PC-9 (cell line): Measurements from ENCODE around the gene LIPG. TPM values are rescaled to one million over a fixed set of nuclear protein-coding genes. Genes with fewer than 3 reads are reported as not detected.

Experiments used
- BruUV-seq: library from RNA; stranded (reverse); fragments of 400-500 nt; replicated peaks from 2 replicates; lab custom pipeline; 2021; lab: Mats Ljungman, UMichigan
- CTCF ChIA-PET: fragments of 300-600 bp; sonication (Branson Sonifier 250); formaldehyde crosslinking; loops from one replicate; lab custom pipeline; 2022; ENCODE audit warnings: antibody characterized with exemption; lab: Charles Lee
- POLR2A ChIA-PET: fragments of 300-600 bp; sonication (Branson Sonifier 250); formaldehyde crosslinking; loops from one replicate; lab custom pipeline; 2022; ENCODE audit warnings: antibody characterized with exemption; ENCODE audit not compliant: unreplicated experiment; lab: Charles Lee
- DNase-seq, 2 experiments: peaks; one replicate each; pipeline versions ENCODE4 v3.0.0 to v3.0.0-alpha.2; 2015 to 2022; ENCODE audit warnings: mixed read lengths in 1 of 2
- H2AFZ ChIP-seq: fragments of 200-600 bp; sonication (generic); 2 replicates; pipeline ENCODE4 v1.8.1; 2017; ENCODE audit warnings: antibody characterized with exemption
- H3F3A ChIP-seq: fragments of 200-600 bp; sonication (generic); 2 replicates; pipeline ENCODE4 v1.8.1; 2017; ENCODE audit warnings: antibody characterized with exemption, mild to moderate bottlenecking, low read depth; ENCODE audit not compliant: insufficient read depth
- H3K27ac ChIP-seq: fragments of 200-600 bp; sonication (generic); 2 replicates; pipeline ENCODE4 v1.6.1; 2016; ENCODE audit warnings: mixed run types
- H3K27me3 ChIP-seq: fragments of 200-600 bp; sonication (generic); 2 replicates; pipeline ENCODE4 v1.6.1; 2016; ENCODE audit warnings: low read depth, mixed run types; ENCODE audit not compliant: insufficient read depth
- H3K36me3 ChIP-seq: fragments of 200-600 bp; sonication (generic); 2 replicates; pipeline ENCODE4 v1.6.1; 2016; ENCODE audit warnings: low read depth, mixed run types
- H3K4me1 ChIP-seq: fragments of 200-600 bp; sonication (generic); replicated peaks from 2 replicates; pipeline ENCODE4 v1.6.1; 2016; ENCODE audit warnings: mixed run types; ENCODE audit not compliant: insufficient read depth
- H3K4me2 ChIP-seq: fragments of 200-600 bp; sonication (generic); 2 replicates; pipeline ENCODE4 v1.6.1; 2017; ENCODE audit warnings: mixed run types
- H3K4me3 ChIP-seq: fragments of 200-600 bp; sonication (generic); 2 replicates; pipeline ENCODE4 v1.6.1; 2016; ENCODE audit warnings: mixed run types
- H3K79me2 ChIP-seq: fragments of 200-600 bp; sonication (generic); 2 replicates; pipeline ENCODE4 v1.6.1; 2017; ENCODE audit warnings: low read depth, mixed run types
- H3K9me2 ChIP-seq: fragments of 200-600 bp; sonication (generic); 2 replicates; pipeline ENCODE4 v1.8.1; 2017; ENCODE audit warnings: mild to moderate bottlenecking; ENCODE audit not compliant: insufficient read depth
- H3K9me3 ChIP-seq: fragments of 200-600 bp; sonication (generic); 2 replicates; pipeline ENCODE4 v1.8.1; 2016; ENCODE audit warnings: low read depth; ENCODE audit not compliant: insufficient read depth
- H4K20me1 ChIP-seq: fragments of 200-600 bp; sonication (generic); 2 replicates; pipeline ENCODE4 v1.8.1; 2017; ENCODE audit not compliant: insufficient read depth
- EZH2 ChIP-seq: fragments of 200-600 bp; sonication (generic); IDR thresholded peaks from 2 replicates; pipeline ENCODE4 v1.8.0; 2017; ENCODE audit warnings: antibody characterized with exemption, low read depth
- intact Hi-C: fragments of 100-400 bp; cut with micrococcal nuclease; formaldehyde crosslinking; loops from one replicate; pipeline ENCODE4 v1.10.0; 2022; ENCODE audit not compliant: unreplicated experiment
- total RNA-seq: library from RNA; stranded (reverse); gene quantifications from 2 replicates; pipeline ENCODE4 v1.2.3, GENCODE V29; 2021
- TF ChIP-seq, protein P1 (sequence below): fragments of 200-600 bp; sonication (generic); conservative IDR thresholded peaks from 2 replicates; pipeline ENCODE4 v1.6.1; 2017; ENCODE audit warnings: mixed run types, antibody characterized with exemption, mild to moderate bottlenecking, moderate library complexity

The LIPG gene
- total RNA-seq, 1 experiment from 2014 or later, result 30.9 TPM

DNA sequence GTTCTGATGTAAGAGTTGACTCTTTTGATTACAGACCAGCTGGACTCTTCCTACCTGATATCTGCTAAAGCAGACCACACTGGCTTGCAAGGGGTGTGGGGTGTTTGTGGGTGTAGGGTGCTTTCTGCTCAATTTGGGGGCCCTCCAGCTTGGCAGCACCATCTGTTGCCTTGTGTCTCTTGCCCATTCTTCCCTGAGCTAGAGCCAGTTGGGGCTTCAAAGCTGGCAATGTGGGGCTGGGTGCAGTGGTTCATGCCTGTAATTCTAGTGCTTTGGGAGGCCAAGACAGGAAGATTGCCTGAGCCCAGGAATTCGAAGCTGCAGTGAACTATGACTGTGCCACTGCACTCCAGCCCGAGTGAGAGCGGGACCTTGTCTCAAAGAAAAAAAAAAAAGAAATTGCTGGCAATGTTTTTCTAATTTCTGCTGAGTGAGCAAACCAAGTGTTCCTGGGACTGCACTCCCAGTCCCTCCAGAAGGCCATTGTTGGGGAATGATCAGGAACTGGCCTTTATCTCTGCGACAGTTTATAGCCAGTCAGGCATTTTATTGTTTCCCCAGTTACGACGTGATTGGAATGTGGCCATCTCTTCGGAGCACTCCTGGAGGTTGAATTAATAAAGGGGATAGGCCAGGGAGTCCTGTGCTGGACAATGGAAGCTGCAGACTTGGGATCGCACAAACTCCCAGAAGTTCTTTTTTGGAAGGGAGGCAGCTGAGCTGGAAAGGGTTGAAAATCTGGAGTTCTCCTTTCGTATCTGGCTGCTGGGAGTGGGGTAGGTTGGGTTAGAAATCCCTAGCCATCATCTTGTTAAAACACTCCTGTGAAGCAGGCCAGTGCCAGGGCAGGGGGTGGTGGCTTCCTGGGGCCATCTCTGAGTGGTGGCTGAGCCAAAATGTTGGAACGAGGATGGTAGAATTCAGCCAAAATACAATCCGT is 57.2 kb downstream of the LIPG start:
- Histone ChIP-seq H3F3A (peaks cover 2% of the 10 kb centered on the region; the same call in 1 of the 2 replicates), H3K79me2 (no peaks in the 10 kb centered on the region), H3K9me3 (no peaks in the 10 kb centered on the region), H3K4me3 (no peak overlapping the region), H3K27ac (no peak overlapping the region), H3K27me3 (no peaks in the 10 kb centered on the region), H3K4me2 (no peak overlapping the region), H3K36me3 (no peaks in the 10 kb centered on the region), H4K20me1 (no peaks in the 10 kb centered on the region), H3K4me1 (peaks cover 7% of the 10 kb centered on the region), H3K9me2 (no peaks in the 10 kb centered on the region), H2AFZ (no peak overlapping the region)
- no peak for TF ChIP-seq EZH2
- TF ChIP-seq, protein P1, sequence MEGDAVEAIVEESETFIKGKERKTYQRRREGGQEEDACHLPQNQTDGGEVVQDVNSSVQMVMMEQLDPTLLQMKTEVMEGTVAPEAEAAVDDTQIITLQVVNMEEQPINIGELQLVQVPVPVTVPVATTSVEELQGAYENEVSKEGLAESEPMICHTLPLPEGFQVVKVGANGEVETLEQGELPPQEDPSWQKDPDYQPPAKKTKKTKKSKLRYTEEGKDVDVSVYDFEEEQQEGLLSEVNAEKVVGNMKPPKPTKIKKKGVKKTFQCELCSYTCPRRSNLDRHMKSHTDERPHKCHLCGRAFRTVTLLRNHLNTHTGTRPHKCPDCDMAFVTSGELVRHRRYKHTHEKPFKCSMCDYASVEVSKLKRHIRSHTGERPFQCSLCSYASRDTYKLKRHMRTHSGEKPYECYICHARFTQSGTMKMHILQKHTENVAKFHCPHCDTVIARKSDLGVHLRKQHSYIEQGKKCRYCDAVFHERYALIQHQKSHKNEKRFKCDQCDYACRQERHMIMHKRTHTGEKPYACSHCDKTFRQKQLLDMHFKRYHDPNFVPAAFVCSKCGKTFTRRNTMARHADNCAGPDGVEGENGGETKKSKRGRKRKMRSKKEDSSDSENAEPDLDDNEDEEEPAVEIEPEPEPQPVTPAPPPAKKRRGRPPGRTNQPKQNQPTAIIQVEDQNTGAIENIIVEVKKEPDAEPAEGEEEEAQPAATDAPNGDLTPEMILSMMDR, result no peak
- intact Hi-C loops, result no loop called here
- no peak for DNase-seq
- CTCF ChIA-PET, result interaction anchor here (0.9 kb wide), 1 partner anchor 108 kb away, joined by 4 read pairs; no protein-coding TSS in a partner anchor
- no TSS peak for BruUV-seq
- POLR2A ChIA-PET, result interaction anchor here (0.9 kb wide), 1 partner anchor 110 kb away, joined by 3 read pairs; no protein-coding TSS in a partner anchor

DNA sequence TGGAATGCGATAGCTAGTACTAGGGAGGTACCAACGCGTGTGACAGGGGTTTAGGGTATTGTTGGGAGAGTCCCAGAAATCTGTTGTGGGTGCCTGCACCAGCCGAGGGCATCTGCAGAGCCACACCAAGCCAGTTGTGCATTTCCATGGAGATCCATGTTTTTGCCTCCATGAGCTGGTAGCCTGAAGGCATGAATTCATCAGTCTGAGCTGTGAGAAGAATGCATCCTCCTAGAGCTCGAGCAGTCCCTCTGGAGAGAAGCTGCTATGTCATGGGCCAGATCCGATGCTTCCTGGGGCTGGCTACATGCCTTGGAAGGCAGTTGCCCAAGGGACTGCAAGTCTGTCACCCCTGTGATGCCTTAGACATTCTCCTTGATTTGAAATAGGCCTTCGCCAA is 57.9 kb downstream of the LIPG start:
- intact Hi-C loops, result no loop called here
- no TSS peak for BruUV-seq
- peaks cover 7% of the 10 kb centered on the region; the same call in 1 of the 2 replicates for H3F3A ChIP-seq
- no peaks in the 10 kb centered on the region for H3K36me3 ChIP-seq
- H2AFZ ChIP-seq, result no peak overlapping the region
- no peak overlapping the region for H3K4me2 ChIP-seq
- peaks cover 11% of the 10 kb centered on the region for H3K4me1 ChIP-seq
- no peak for TF ChIP-seq EZH2
- TF ChIP-seq, protein P1, result no peak
- no peaks in the 10 kb centered on the region for H3K27me3 ChIP-seq
- H4K20me1 ChIP-seq, result no peaks in the 10 kb centered on the region
- H3K79me2 ChIP-seq, result no peaks in the 10 kb centered on the region
- H3K9me3 ChIP-seq, result no peaks in the 10 kb centered on the region
- no peak overlapping the region for H3K4me3 ChIP-seq
- H3K27ac ChIP-seq, result no peak overlapping the region
- ChIA-PET CTCF (no interaction called here), POLR2A (interaction anchor here (0.9 kb wide), 1 partner anchor 109 kb away, joined by 3 read pairs; no protein-coding TSS in a partner anchor)
- H3K9me2 ChIP-seq, result no peaks in the 10 kb centered on the region
- no peak for DNase-seq

DNA sequence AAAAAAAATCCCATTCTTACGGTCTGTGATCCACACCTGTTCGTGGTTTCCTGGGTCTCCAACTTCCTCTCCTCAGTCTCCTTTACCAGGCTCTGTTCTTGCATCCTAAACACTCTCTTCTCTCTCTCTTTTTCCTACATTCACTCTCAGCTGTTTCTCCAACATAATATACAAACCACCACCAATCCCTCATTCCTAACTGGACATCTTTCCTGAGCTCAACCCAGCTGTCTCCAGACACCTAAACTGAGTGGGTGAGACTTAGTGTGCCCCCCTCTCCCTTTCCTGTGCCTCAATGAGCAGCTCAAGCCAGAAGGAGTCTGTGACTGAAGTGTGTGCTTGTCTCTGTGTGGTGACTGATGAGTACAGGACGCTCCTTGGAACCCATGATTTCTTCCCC is 59.4 kb downstream of the LIPG start:
- Histone ChIP-seq H3K79me2 (no peaks in the 10 kb centered on the region), H3K4me1 (peaks cover 26% of the 10 kb centered on the region), H3K9me2 (no peaks in the 10 kb centered on the region), H3K9me3 (no peaks in the 10 kb centered on the region), H3K36me3 (no peaks in the 10 kb centered on the region), H4K20me1 (no peaks in the 10 kb centered on the region), H2AFZ (no peak overlapping the region), H3F3A (peaks cover 12% of the 10 kb centered on the region; the same call in 1 of the 2 replicates), H3K4me3 (no peak overlapping the region), H3K27me3 (no peaks in the 10 kb centered on the region), H3K4me2 (no peak overlapping the region), H3K27ac (no peak overlapping the region)
- CTCF ChIA-PET, result no interaction called here
- POLR2A ChIA-PET, result no interaction called here
- DNase-seq, result no peak
- intact Hi-C loops, result no loop called here
- no peak for TF ChIP-seq EZH2
- TF ChIP-seq, protein P1, result no peak
- BruUV-seq, result no TSS peak
